RWPE2 (cell line): ENCODE results near the gene VAC14.

Source experiments
- ATAC-seq: fragments of 200-7000 bp; cut with Tn5 transposase; 3 replicates; pipeline ENCODE4 v1.9.1; 2021; ENCODE audit warnings: low read depth
- DNase-seq: peaks from one replicate; pipeline ENCODE4 v3.0.0-alpha.2; 2020; ENCODE audit warnings: low spot score
- H3K27ac ChIP-seq: fragments of 450-650 bp; 2 replicates; pipeline ENCODE4 v1.5.1; 2017; ENCODE audit warnings: mild to moderate bottlenecking; ENCODE audit not compliant: poor library complexity, severe bottlenecking
- H3K27me3 ChIP-seq: fragments of 250-450 bp; sonication (Bioruptor Pico); 2 replicates; pipeline ENCODE4 v1.5.1; 2021; ENCODE audit warnings: mild to moderate bottlenecking, moderate library complexity; ENCODE audit not compliant: insufficient read depth, poor library complexity, severe bottlenecking
- H3K36me3 ChIP-seq: fragments of 250-450 bp; sonication (Bioruptor Pico); 2 replicates; pipeline ENCODE4 v1.5.1; 2020; ENCODE audit warnings: low read depth, mild to moderate bottlenecking, moderate library complexity
- H3K4me1 ChIP-seq: fragments of 250-450 bp; sonication (Bioruptor Pico); 2 replicates; pipeline ENCODE4 v1.5.1; 2021; ENCODE audit warnings: mild to moderate bottlenecking, moderate library complexity; ENCODE audit not compliant: insufficient read depth, poor library complexity, severe bottlenecking
- H3K4me3 ChIP-seq: fragments of 250-450 bp; sonication (Bioruptor Pico); 2 replicates; pipeline ENCODE4 v1.5.1; 2021; ENCODE audit warnings: mild to moderate bottlenecking, moderate library complexity; ENCODE audit not compliant: severe bottlenecking
- H3K9me3 ChIP-seq: fragments of 250-450 bp; sonication (Bioruptor Pico); 2 replicates; pipeline ENCODE4 v1.5.1; 2021; ENCODE audit warnings: mild to moderate bottlenecking, moderate library complexity; ENCODE audit not compliant: severe bottlenecking
- TF ChIP-seq, protein P1 (sequence below): fragments of 450-650 bp; IDR thresholded peaks from one replicate; pipeline ENCODE4 v1.5.1; 2017; ENCODE audit warnings: mild to moderate bottlenecking, moderate library complexity; ENCODE audit not compliant: poor library complexity, severe bottlenecking

The VAC14 gene

DNA sequence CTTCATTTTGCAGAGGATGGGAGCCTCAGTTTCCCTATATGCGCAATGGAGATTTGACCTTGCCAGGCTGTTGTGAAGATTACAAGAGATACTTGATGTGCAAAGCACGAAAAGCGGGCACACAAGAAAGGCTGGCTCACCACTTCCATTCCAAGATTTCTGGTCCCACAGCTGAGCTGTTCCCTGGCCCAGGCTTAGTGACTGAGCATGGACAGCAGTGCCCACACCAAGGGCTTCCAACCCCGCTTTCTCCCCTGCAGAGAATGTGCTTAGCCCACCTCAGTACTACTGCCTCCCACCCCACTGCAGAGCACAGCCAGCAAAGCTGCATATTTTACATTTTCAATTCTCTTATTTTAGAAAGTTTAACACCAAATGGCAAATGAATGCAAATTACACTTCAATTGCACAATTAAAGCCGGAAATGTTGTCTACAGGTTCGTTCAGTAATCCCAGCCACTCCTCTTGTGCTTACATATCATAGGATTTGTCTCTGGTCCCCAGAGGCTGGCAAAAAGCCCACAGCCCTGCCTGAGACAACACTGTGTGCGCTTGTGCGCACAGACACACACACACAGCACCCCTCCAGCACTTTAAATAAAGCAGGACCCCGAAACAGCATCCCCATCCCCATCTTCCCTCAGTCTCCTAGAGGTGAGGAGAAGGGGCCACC, 51.8 kb downstream of the VAC14 start:
- Histone ChIP-seq H3K9me3 (no peaks in the 10 kb centered on the region), H3K36me3 (no peaks in the 10 kb centered on the region), H3K27ac (peak overlapping the region; percentile 85), H3K4me3 (no peak overlapping the region), H3K27me3 (no peaks in the 10 kb centered on the region), H3K4me1 (peaks cover 44% of the 10 kb centered on the region)
- no peak for ATAC-seq
- no peak for DNase-seq
- TF ChIP-seq, protein P1, sequence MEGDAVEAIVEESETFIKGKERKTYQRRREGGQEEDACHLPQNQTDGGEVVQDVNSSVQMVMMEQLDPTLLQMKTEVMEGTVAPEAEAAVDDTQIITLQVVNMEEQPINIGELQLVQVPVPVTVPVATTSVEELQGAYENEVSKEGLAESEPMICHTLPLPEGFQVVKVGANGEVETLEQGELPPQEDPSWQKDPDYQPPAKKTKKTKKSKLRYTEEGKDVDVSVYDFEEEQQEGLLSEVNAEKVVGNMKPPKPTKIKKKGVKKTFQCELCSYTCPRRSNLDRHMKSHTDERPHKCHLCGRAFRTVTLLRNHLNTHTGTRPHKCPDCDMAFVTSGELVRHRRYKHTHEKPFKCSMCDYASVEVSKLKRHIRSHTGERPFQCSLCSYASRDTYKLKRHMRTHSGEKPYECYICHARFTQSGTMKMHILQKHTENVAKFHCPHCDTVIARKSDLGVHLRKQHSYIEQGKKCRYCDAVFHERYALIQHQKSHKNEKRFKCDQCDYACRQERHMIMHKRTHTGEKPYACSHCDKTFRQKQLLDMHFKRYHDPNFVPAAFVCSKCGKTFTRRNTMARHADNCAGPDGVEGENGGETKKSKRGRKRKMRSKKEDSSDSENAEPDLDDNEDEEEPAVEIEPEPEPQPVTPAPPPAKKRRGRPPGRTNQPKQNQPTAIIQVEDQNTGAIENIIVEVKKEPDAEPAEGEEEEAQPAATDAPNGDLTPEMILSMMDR: no peak

DNA sequence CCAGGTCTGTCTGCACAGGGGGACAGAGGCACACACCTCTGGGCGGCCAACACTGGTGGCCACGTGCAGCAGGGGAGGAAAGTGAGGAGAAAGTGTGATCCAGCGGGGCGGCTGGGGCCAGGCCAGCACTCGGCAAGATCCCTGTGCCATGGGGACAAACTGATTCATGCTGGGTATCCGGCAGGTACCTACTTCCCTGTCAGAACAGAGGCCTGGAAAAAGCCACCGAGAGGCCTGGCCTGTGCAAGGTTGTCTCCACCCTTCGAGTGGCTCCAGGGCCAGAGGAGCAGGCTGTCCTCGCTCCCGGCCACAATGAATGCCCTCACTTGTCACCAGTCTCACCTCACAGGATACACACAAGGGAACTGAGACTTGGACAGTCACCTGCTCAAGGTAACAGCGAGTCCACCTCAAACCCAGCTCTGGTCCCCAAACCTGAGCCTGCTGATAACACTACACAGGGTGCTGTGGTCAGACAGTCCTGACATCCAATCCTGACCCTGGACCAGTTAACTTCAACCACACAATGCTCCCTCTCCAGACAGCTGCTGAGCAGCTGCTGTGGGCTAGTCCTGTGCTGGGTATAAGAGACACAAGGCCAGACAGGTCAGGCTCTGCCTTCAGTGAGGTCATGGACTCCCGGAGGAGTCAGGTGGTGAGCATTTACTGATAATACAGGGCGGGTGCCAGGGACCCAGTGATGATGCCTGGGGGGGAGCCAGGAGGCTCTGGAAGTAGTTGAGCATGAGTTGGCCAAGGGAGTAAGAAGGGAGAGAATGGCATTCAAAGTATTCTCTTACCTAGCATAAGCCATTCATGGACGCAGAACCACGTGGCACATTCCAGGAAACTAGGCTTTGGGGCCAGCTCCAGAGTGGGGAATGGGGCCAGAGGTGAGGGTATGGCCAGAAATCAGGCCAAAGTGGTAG, 53.0 kb downstream of the VAC14 start:
- Histone ChIP-seq H3K27ac (peak overlapping the region; percentile 85), H3K27me3 (no peaks in the 10 kb centered on the region), H3K36me3 (peaks cover 5% of the 10 kb centered on the region; the same call in 1 of the 2 replicates), H3K9me3 (no peaks in the 10 kb centered on the region), H3K4me3 (no peak overlapping the region), H3K4me1 (peaks cover 44% of the 10 kb centered on the region)
- no peak for DNase-seq
- TF ChIP-seq, protein P1: no peak
- ATAC-seq: peak; percentile 22

DNA sequence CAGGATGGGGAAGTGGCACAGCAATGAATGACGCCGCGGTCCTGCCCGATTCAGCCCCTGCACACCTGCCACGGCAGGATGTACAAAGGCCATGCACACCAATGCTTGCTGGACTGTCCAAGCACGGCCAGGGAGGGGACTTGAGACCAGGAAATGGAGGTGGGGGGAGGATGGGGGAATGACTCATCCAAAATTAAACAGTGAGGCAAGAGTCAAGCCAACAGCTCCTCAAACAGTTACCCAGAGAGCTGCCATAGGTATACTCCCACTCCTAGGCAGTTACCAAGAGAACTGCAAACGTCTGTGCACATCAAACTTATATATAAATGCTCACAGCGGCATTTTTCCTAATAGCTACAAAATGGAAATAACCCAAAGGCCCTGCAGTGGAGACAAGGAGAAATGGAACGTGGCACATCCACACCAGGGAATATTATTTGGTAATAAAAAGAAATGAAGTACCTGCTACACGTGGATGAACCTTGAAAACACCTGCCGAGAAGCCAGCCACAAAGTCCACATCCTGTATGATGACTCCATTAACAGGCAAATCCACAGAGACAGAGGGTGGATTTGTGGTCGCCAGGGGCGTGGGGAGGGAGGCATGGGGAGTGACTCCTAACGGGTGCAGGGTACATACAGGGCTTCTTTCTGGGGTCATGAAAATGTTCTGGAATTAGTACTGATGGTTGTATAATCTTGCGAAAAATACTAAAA, 54.1 kb downstream of the VAC14 start:
- ATAC-seq: peak; percentile 83
- Histone ChIP-seq H3K4me3 (no peak overlapping the region), H3K9me3 (no peaks in the 10 kb centered on the region), H3K27ac (peak overlapping the region; percentile 85), H3K4me1 (peaks cover 44% of the 10 kb centered on the region), H3K27me3 (no peaks in the 10 kb centered on the region), H3K36me3 (peaks cover 8% of the 10 kb centered on the region; the same call in 1 of the 2 replicates)
- TF ChIP-seq, protein P1: no peak
- peak; percentile 85 for DNase-seq

DNA sequence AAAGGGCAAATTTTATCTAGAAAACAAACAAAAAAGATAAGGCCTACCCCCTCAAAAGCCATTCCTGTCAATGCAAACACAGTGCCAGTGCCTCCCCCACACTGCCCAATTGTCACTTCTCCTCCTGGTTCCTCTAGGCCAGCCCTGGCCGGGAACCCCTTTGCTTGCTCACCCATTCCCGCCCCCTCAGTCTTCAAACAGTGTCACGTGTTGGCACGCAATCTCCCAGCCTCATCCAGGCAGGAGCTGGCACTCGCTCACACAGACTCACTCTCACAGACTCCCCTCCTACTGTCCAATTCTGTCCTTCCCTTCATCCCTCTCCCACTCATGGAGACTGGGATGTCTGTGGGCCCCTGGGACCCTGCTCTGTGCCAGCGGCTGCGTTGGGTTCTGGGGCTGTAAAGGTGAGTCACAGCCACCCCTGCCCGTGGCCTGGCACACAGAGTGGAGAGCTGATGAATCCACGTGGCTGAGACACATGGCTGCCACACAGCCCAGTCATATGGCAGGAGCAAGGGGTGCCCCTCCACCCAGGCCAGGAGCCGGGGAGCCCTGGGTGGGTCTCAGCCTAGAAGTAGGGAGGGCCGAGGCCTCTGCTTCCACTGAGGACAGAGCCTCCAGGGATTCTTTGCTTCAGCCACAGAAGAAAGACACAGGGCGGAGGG, 54.8 kb downstream of the VAC14 start:
- peak; percentile 44 for ATAC-seq
- TF ChIP-seq, protein P1: no peak
- Histone ChIP-seq H3K4me3 (no peak overlapping the region), H3K9me3 (no peaks in the 10 kb centered on the region), H3K27me3 (no peaks in the 10 kb centered on the region), H3K4me1 (peaks cover 46% of the 10 kb centered on the region), H3K36me3 (peaks cover 8% of the 10 kb centered on the region; the same call in 1 of the 2 replicates), H3K27ac (peak overlapping the region; percentile 85)
- no peak for DNase-seq
